Panc1 (cell line): ENCODE results near the gene LYPD4. TPM values are rescaled to one million over a fixed set of nuclear protein-coding genes. Genes with fewer than 3 reads are reported as not detected.

Experiments
- microRNA-seq: library from miRNA; unstranded; fragments of <30 nt; microRNA quantifications from one replicate; pipeline ENCODE4 v1.1.0, GENCODE V29; 2020; ENCODE audit not compliant: unreplicated experiment
- total RNA-seq: library from RNA; stranded (reverse); gene quantifications from one replicate; pipeline ENCODE4 v1.2.1, GENCODE V29; 2021; ENCODE audit not compliant: unreplicated experiment

The LYPD4 gene
- total RNA-seq, 1 experiment from 2014 or later, result not detected

Small RNA genes within 50 kb of the gene (microRNA-seq; reads per million reads assigned to microRNA genes)
- gene MIR6797, result 1.9 reads per million

Other genes starting within 250 kb of the LYPD4 start
- not detected for gene CEACAM4, start 217.6 kb downstream of the LYPD4 start, total RNA-seq
- not detected for gene CEACAM7, start 156.4 kb downstream of the LYPD4 start, total RNA-seq
- 0.51 TPM for gene CEACAM5, start 136.1 kb downstream of the LYPD4 start, total RNA-seq
- gene CEACAM6, start 89.2 kb downstream of the LYPD4 start, total RNA-seq, result 0.21 TPM
- gene CEACAM3, start 48.1 kb downstream of the LYPD4 start, total RNA-seq, result not detected
- not detected for gene DMRTC2, start 359 bp upstream of the LYPD4 start, total RNA-seq
- gene RPS19, start 15.6 kb upstream of the LYPD4 start, total RNA-seq, result 1,349 TPM
- 0.59 TPM for gene CD79A, start 32.6 kb upstream of the LYPD4 start, total RNA-seq
- gene ARHGEF1, start 38.5 kb upstream of the LYPD4 start, total RNA-seq, result 69.5 TPM
- gene ERFL, start 83.8 kb upstream of the LYPD4 start, total RNA-seq, result 0.18 TPM
- gene RABAC1, start 114.6 kb upstream of the LYPD4 start, total RNA-seq, result 69.1 TPM
- gene ATP1A3, start 149.5 kb upstream of the LYPD4 start, total RNA-seq, result 4.9 TPM
- 0.62 TPM for gene GRIK5, start 225.5 kb upstream of the LYPD4 start, total RNA-seq
- gene ZNF574, start 231.5 kb upstream of the LYPD4 start, total RNA-seq, result 15.7 TPM